Umbilical cord (tissue), 2 donors: ENCODE data around the gene METRNL. TPM values are rescaled to one million over a fixed set of nuclear protein-coding genes. Genes with fewer than 3 reads are reported as not detected.
"Not testable (repeated sequence)": the region's sequence is repeated elsewhere in the genome, so short reads cannot be mapped to it uniquely, and the experiment has no call there.

Experiments
- DNase-seq: peaks from one replicate; pipeline ENCODE4 v3.0.0-alpha.2; 2015; ENCODE audit warnings: low spot score
- total RNA-seq: library from RNA; depleted of rRNA; stranded (reverse); fragments of >200 nt; gene quantifications from one replicate; pipeline ENCODE4 v1.2.3, GENCODE V29; 2014; ENCODE audit warnings: low replicate concordance; ENCODE audit not compliant: insufficient read depth

Gene METRNL
- total RNA-seq, 1 donor from 2014 or later: 74.2 TPM

- no peak for DNase-seq
Measured at GRCh38 chr17:83106056-83106588, 26.7 kb downstream of the METRNL start.

- DNase-seq: no peak
Measured at GRCh38 chr17:83106913-83107655, 27.7 kb downstream of the METRNL start.

- no peak for DNase-seq
Measured at GRCh38 chr17:83107656-83108048, 28.2 kb downstream of the METRNL start.

GRCh38 chr17:83108709-83109108, 29.3 kb downstream of the METRNL start:
- no peak for DNase-seq

DNA sequence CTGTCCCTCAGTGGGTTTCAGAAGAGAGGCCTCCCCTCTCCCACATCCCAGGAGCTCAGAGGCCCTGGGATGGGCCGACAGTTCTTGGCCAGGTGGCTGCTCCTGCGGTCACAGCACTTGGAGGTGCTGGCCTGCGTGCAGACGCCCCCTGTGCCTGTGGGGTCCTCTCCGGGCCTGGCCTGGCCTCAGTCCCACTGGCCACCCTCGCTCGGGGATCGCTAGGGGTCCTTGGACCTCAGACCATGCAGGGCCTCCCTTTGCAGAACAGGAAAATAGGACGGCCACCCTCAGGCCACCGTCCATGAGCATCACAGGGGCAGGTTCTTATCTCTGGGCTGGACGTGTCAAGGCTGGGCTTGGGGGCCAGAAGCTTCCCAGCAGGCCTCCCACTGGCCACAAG, 30.0 kb downstream of the METRNL start:
- no peak for DNase-seq

- peak; percentile 97 for DNase-seq
Measured at GRCh38 chr17:83109793-83110645, 30.6 kb downstream of the METRNL start.

DNA sequence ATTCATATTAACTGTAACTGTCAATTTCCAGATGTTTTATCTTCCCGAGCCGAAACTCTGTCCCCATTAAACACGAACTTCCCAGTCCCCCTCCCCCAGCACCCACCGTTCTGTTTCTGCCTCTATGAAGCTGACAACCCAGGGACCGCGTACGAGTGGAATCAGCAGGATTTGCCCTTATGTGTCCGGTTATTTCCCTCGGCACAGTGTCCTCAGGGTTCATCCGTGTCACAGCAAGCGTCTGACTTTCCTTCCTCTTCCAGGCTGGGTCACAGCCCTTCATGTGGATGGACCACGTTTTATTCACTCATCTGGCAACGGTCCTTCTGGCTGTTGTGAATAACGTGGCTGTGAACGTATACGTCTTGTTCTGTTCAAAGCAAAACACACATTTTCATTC, 31.3 kb downstream of the METRNL start:
- peak; percentile 61 for DNase-seq

GRCh38 chr17:83111516-83112282, 32.3 kb downstream of the METRNL start:
- DNase-seq: no peak

DNA sequence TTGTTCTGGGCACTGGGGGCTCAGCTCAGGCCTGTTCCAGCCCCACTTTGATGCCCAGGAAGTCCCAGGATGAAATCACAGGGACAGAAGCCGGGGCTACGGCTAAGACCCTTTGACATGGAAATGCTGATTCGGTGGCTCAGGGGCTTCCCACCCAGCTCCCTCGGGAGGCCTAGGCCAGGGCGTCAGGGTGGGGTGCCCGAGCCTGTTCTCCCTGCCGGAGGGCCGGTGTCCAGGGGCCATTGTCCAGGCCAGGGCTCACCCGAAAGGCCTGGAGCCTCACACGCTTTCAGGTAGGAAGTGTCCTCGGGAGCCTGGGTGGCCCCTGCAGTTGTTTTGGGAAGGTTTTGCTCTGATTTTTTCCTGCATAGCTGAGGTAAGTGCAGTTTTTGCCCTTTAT, 34.0 kb downstream of the METRNL start:
- no peak for DNase-seq

DNA sequence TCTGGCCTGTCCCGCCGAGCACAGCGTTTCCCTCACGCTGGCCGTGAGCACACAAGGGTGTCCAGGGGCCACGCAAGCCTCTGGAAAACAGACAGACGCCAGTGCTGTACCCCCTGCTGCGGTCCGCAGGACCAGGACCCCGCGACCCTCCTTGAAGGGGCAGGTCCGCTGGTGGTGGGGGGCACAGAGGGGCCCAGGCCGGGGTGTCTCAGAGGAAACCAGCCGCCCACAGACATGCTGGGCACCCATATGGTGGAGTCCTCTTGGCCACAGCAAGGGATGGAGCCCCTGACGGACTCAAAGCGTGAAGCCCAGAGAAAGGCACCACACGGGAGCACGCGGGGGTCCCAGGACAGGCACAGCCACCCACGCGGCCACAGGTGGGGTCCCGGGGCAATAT, 34.4 kb downstream of the METRNL start:
- no peak for DNase-seq

- DNase-seq: no peak
Measured at GRCh38 chr17:83114706-83115105, 35.3 kb downstream of the METRNL start.

- DNase-seq: no peak
Measured at GRCh38 chr17:83115202-83115651, 35.8 kb downstream of the METRNL start.

DNA sequence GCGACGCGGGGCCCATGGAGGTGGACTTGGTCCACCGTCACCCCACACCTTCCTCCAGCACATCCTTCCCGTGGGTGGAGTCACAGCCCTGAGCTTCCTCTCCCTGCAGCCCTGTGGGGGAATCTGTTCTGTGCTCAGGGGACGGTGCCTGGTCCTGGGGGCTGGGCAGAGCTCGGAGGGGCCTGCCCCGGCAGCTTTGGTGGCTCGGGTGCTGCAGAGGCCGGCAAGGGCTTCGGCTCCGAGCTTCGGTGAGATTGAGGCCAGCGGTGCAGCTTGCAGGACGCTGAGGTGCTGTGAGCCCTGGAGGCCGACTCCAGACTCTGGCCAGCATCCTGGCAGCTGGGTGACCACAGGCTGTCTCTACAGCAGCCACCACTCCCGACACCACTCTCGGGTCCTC, 36.4 kb downstream of the METRNL start:
- DNase-seq: no peak

DNA sequence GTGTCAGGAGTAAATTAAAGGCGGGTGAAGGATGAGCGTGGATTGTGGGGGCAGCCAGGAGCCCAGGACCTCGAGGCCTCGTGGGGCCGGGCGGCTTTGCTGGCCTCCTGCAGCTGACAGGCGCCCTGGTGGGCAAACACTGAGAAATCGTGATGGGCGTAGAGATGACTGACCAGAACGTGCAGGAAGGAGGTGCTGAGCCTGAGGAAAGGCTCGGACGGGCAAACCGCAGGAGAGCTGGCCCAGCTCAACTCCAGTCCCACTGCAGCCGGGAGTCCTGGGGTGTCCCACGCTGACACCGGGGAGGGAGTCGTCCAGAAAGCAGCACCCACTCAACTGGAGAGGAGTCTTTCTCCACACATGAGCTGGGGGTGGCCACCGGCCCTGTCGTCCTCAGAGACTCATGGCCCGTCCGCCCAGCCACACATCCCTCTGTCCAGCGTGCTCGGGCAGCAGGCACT, 36.9 kb downstream of the METRNL start:
- DNase-seq: no peak

- DNase-seq: no peak
Measured at GRCh38 chr17:83116783-83117555, 37.6 kb downstream of the METRNL start.

GRCh38 chr17:83117583-83117982, 38.2 kb downstream of the METRNL start:
- DNase-seq: no peak

GRCh38 chr17:83118071-83118841, 38.8 kb downstream of the METRNL start:
- DNase-seq: no peak

DNA sequence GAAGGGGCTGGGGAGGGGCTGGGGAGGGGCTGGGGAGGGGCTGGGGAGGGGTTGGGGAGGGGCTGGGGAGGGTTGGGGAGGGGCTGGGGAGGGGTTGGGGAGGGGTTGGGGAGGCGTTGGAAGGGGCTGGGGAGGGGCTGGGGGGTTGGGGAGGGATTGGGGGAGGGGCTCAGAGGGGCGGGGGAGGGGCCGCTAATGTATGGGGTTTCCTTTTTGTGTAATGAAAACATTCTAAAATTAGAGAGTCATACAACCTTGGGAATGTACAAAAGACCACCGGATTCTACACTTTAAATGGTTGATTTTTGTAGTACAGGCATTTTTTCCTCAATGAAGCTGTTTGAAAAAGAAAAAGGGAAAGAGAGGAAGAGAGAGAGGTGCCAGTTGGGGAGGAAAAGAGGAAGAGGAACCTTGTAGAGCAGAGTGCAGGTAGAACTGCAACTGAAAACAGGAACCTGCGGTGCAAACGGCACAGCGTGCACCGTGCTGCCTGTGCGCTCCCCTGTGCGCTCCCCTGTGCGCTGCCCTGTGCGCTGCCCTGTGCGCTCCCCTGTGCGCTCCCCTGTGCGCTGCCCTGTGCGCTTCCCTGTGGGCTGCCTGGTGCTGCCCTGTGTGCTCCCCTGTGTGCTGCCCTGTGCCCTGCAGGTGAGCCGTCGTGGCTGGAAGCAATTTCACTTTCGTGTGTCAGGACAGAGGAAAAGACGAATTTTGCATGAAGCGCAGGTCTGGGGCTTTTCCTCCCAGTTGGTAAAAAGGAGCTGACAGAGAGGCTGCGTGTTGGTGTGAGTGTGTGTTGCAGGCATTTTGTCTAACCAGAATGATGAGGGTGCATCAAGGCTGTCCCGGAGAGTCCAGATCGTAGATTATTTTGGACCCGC, 40.8 kb downstream of the METRNL start:
- DNase-seq: no peak

DNA sequence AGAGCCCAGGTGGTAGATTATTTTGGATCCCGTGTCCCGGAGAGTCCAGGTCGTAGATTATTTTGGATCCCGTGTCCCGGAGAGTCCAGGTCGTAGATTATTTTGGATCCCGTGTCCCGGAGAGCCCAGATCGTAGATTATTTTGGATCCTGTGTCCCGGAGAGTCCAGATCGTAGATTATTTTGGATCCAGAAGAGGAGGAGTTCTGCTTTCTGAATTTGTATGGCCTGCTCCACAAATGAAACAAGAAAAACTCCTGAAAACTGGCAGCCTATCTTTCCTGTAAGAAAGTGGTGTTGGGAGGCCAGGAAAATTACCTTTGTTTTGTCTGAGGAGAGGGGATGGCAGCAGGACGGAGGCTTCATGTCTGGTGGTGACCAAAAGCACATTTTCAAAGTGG, 42.1 kb downstream of the METRNL start:
- not testable (repeated sequence) for DNase-seq
